KMS-11 (cell line): ENCODE results near the gene ACAD9.
A peak's percentile ranks its signal among the peaks of the same experiment; 100 is the strongest.
"Not testable (repeated sequence)": the region's sequence is repeated elsewhere in the genome, so short reads cannot be mapped to it uniquely, and the experiment has no call there.

ENCODE experiments used
- H2AFZ ChIP-seq: fragments of 200-600 bp; sonication (generic); 2 replicates; pipeline ENCODE4 v1.6.1; 2016; ENCODE audit warnings: antibody characterized with exemption, mixed run types, low read depth
- H3K27ac ChIP-seq: fragments of 200-600 bp; sonication (generic); 2 replicates; pipeline ENCODE4 v1.6.1; 2016; ENCODE audit warnings: mild to moderate bottlenecking, mixed run types
- H3K27me3 ChIP-seq: fragments of 200-600 bp; sonication (generic); 2 replicates; pipeline ENCODE4 v1.6.1; 2017; ENCODE audit warnings: mild to moderate bottlenecking, low read depth, mixed run types, moderate library complexity; ENCODE audit not compliant: insufficient read depth
- H3K36me3 ChIP-seq: fragments of 200-600 bp; sonication (generic); 2 replicates; pipeline ENCODE4 v1.6.1; 2017; ENCODE audit warnings: mild to moderate bottlenecking, mixed run types; ENCODE audit not compliant: insufficient read depth
- H3K4me1 ChIP-seq: fragments of 200-600 bp; sonication (generic); 2 replicates; pipeline ENCODE4 v1.6.1; 2016; ENCODE audit warnings: mild to moderate bottlenecking, low read depth, mixed run types; ENCODE audit not compliant: poor library complexity, severe bottlenecking
- H3K4me2 ChIP-seq: fragments of 200-600 bp; sonication (generic); 2 replicates; pipeline ENCODE4 v1.7.0; 2016; ENCODE audit warnings: mild to moderate bottlenecking, mixed run types
- H3K4me3 ChIP-seq: fragments of 200-600 bp; sonication (generic); IDR thresholded peaks from 2 replicates; pipeline ENCODE4 v1.6.1; 2017; ENCODE audit warnings: low read depth, low read length, mixed read lengths; ENCODE audit not compliant: insufficient read depth
- H3K79me2 ChIP-seq: fragments of 200-600 bp; sonication (generic); 2 replicates; pipeline ENCODE4 v1.6.1; 2016; ENCODE audit warnings: low read depth, mixed run types; ENCODE audit not compliant: insufficient read depth
- H3K9ac ChIP-seq: fragments of 200-600 bp; sonication (generic); 2 replicates; pipeline ENCODE4 v1.6.1; 2016; ENCODE audit warnings: mild to moderate bottlenecking, mixed run types
- H4K20me1 ChIP-seq: fragments of 200-600 bp; sonication (generic); 2 replicates; pipeline ENCODE4 v1.6.1; 2016; ENCODE audit warnings: mild to moderate bottlenecking, mixed run types; ENCODE audit not compliant: insufficient read depth
- CTCF ChIP-seq: fragments of 200-600 bp; sonication (generic); conservative IDR thresholded peaks from 2 replicates; pipeline ENCODE4 v1.6.1; 2017; ENCODE audit warnings: low read depth, mild to moderate bottlenecking, antibody characterized with exemption, low read length, moderate library complexity, mixed read lengths

Gene ACAD9

GRCh38 chr3:128879125-128879969, at the start of gene ACAD9:
Gene ACAD9 (plus strand): TSS chr3:128879620. CDS start chr3:128879692, 72 bp downstream.
- H3K79me2 ChIP-seq: peaks cover 60% of the 10 kb centered on the region
- H4K20me1 ChIP-seq: no peaks in the 10 kb centered on the region
- peak within 1 kb of the TSS; percentile 88 for H3K4me3 ChIP-seq
- no peaks in the 10 kb centered on the region; the same call in 1 of the 2 replicates for H3K36me3 ChIP-seq
- H3K9ac ChIP-seq: peak within 1 kb of the TSS; percentile 98
- TF ChIP-seq CTCF: no peak; the same call in 1 of the 2 replicates
- no peaks in the 10 kb centered on the region for H3K27me3 ChIP-seq
- peak within 1 kb of the TSS; percentile 75 for H2AFZ ChIP-seq
- peak within 1 kb of the TSS; percentile 95 for H3K4me2 ChIP-seq
- peak within 1 kb of the TSS; percentile 85 for H3K27ac ChIP-seq
- H3K4me1 ChIP-seq: peaks cover 44% of the 10 kb centered on the region

GRCh38 chr3:128829925-128830625, 49.3 kb upstream of the ACAD9 start:
- not testable (repeated sequence) for H3K4me2 ChIP-seq, H3K9ac ChIP-seq, H3K27ac ChIP-seq, H3K79me2 ChIP-seq, H3K27me3 ChIP-seq, H4K20me1 ChIP-seq, H3K4me3 ChIP-seq, H3K4me1 ChIP-seq, H3K36me3 ChIP-seq, H2AFZ ChIP-seq

DNA sequence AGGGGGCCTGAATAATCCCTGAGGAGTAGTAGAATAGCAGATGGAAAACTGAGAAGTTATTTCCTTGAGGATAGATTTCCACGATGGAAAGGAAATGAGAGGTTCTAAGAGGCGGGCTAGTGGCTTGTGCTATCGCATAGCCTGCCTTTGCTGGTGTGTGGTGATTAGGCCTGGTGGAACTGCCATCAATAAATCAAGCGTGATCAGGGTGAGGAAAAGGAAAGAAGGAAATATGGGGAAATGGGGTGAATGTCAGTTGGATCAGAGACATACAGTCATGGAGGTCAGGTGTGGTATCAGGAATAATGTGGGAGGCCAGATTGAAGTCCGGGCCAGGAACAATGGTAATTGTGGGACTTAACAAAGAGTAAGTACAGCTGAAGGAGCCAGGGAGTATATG, 48.7 kb upstream of the ACAD9 start:
- H3K4me2 ChIP-seq, H2AFZ ChIP-seq, H3K4me3 ChIP-seq, H3K36me3 ChIP-seq, H4K20me1 ChIP-seq, H3K27ac ChIP-seq, H3K9ac ChIP-seq, H3K27me3 ChIP-seq, H3K79me2 ChIP-seq, H3K4me1 ChIP-seq: not testable (repeated sequence)

DNA sequence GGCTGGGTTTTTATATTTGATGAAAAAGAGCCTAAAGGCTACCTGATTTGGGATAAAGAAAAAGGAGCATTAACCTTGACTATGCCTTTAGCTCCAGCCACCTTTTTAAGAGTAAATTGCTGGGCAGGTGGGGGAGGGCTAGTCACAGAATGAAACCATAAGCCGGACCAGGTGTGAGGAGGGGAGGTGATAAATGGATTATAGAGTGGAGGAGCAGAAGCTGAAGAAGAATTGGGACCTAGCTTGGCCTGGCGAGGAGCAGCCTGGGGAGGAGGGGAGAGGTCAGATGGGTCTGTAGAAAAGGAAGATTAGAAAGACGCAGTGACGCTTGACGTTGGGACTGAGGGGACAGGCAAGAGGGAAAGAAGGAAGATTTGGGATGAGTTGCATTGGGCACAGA, 46.4 kb upstream of the ACAD9 start:
- H3K4me2 ChIP-seq, H2AFZ ChIP-seq, H3K27me3 ChIP-seq, H4K20me1 ChIP-seq, H3K27ac ChIP-seq, H3K79me2 ChIP-seq, H3K4me1 ChIP-seq, H3K9ac ChIP-seq, H3K36me3 ChIP-seq, H3K4me3 ChIP-seq: not testable (repeated sequence)

- TF ChIP-seq CTCF: no peak
- no peak overlapping the region for H3K4me2 ChIP-seq
These were observed 44.3 kb upstream of the ACAD9 start for GRCh38 chr3:128835096-128835495.

More at GRCh38 chr3:128835096-128835495, 44.3 kb upstream of the ACAD9 start:
- H3K27ac ChIP-seq: no peak overlapping the region
- no peak overlapping the region for H3K4me3 ChIP-seq
- no peaks in the 10 kb centered on the region for H3K4me1 ChIP-seq
- no peaks in the 10 kb centered on the region for H4K20me1 ChIP-seq
- no peaks in the 10 kb centered on the region for H3K79me2 ChIP-seq
- H3K36me3 ChIP-seq: no peaks in the 10 kb centered on the region
- H3K9ac ChIP-seq: no peak overlapping the region
- H2AFZ ChIP-seq: no peak overlapping the region
- H3K27me3 ChIP-seq: no peaks in the 10 kb centered on the region
